HG02642 (cell line): ENCODE measurements around the gene ALMS1.
"Not testable (repeated sequence)": the region's sequence is repeated elsewhere in the genome, so short reads cannot be mapped to it uniquely, and the experiment has no call there.

Experiments used
- ATAC-seq: cut with Tn5 transposase; IDR thresholded peaks from one replicate; pipeline ENCODE4 v1.9.1; 2021; ENCODE audit warnings: mild to moderate bottlenecking; ENCODE audit not compliant: unreplicated experiment, poor library complexity

ALMS1 gene

GRCh38 chr2:73402386-73403103, 16.9 kb downstream of the ALMS1 start:
- ATAC-seq: no peak

- ATAC-seq: no peak
Observed at GRCh38 chr2:73403237-73403636, 17.6 kb downstream of the ALMS1 start.

GRCh38 chr2:73404409-73404808, 18.8 kb downstream of the ALMS1 start:
- ATAC-seq: no peak

GRCh38 chr2:73406996-73407395, 21.4 kb downstream of the ALMS1 start:
- ATAC-seq: no peak

GRCh38 chr2:73408198-73408597, 22.6 kb downstream of the ALMS1 start:
- ATAC-seq: peak; percentile 87

GRCh38 chr2:73414696-73415095, 29.1 kb downstream of the ALMS1 start:
- no peak for ATAC-seq

- ATAC-seq: no peak
Observed at GRCh38 chr2:73415906-73416305, 30.3 kb downstream of the ALMS1 start.

- ATAC-seq: no peak
Observed at GRCh38 chr2:73418343-73418742, 32.7 kb downstream of the ALMS1 start.

GRCh38 chr2:73423913-73424312, 38.3 kb downstream of the ALMS1 start:
- no peak for ATAC-seq

GRCh38 chr2:73426176-73426575, 40.5 kb downstream of the ALMS1 start:
- no peak for ATAC-seq

GRCh38 chr2:73436019-73436418, 50.4 kb downstream of the ALMS1 start:
- no peak for ATAC-seq

GRCh38 chr2:73444202-73444601, 58.6 kb downstream of the ALMS1 start:
- ATAC-seq: no peak

- ATAC-seq: no peak
Observed at GRCh38 chr2:73448856-73449255, 63.2 kb downstream of the ALMS1 start.

- ATAC-seq: no peak
Observed at GRCh38 chr2:73449404-73449803, 63.8 kb downstream of the ALMS1 start.

- peak; percentile 95 for ATAC-seq
Observed at GRCh38 chr2:73451263-73451972, 65.8 kb downstream of the ALMS1 start.

- no peak for ATAC-seq
Observed at GRCh38 chr2:73457982-73458381, 72.3 kb downstream of the ALMS1 start.

GRCh38 chr2:73462388-73462787, 76.8 kb downstream of the ALMS1 start:
- ATAC-seq: not testable (repeated sequence)

- no peak for ATAC-seq
Observed at GRCh38 chr2:73468376-73468775, 82.7 kb downstream of the ALMS1 start.

- not testable (repeated sequence) for ATAC-seq
Observed at GRCh38 chr2:73483874-73484273, 98.2 kb downstream of the ALMS1 start.

- ATAC-seq: no peak
Observed at GRCh38 chr2:73487112-73487657, 101.5 kb downstream of the ALMS1 start.

- ATAC-seq: no peak
Observed at GRCh38 chr2:73488079-73488478, 102.4 kb downstream of the ALMS1 start.

GRCh38 chr2:73489053-73489452, 103.4 kb downstream of the ALMS1 start:
- ATAC-seq: no peak
